Neutrophil (primary cell): ENCODE results near the gene CEACAM18.
A peak's percentile ranks its signal among the peaks of the same experiment; 100 is the strongest.
"Not testable (repeated sequence)": the region's sequence is repeated elsewhere in the genome, so short reads cannot be mapped to it uniquely, and the experiment has no call there.

Source experiments
- H3K27ac ChIP-seq: fragments of 200-600 bp; sonication (generic); 2 replicates; pipeline ENCODE4 v1.5.1; 2016; ENCODE audit warnings: mild to moderate bottlenecking, moderate library complexity
- H3K27me3 ChIP-seq: fragments of 200-600 bp; sonication (generic); 2 replicates; pipeline ENCODE4 v1.6.0; 2016; ENCODE audit warnings: mild to moderate bottlenecking
- H3K36me3 ChIP-seq: fragments of 200-600 bp; sonication (generic); 2 replicates; pipeline ENCODE4 v1.5.1; 2017
- H3K4me1 ChIP-seq, 2 experiments: fragments of 200-600 bp in 1 of 2; sonication (generic) in 1 of 2; 1 replicate in 1 of 2; 2 replicates in 1 of 2; pipeline versions ENCODE4 v1.5.1 to v1.6.1; 2013 to 2016; ENCODE audit warnings: low read depth in 1 of 2, low read length in 1 of 2, mild to moderate bottlenecking in 1 of 2, moderate library complexity in 1 of 2; ENCODE audit not compliant: control insufficient read depth in 1 of 2, insufficient read depth in 1 of 2
- H3K4me3 ChIP-seq, 2 experiments: fragments of 200-600 bp in 1 of 2; sonication (generic) in 1 of 2; 1 replicate in 1 of 2; 2 replicates in 1 of 2; pipeline ENCODE4 v1.5.1; 2013 to 2016; ENCODE audit warnings: low read depth in 1 of 2, low read length in 1 of 2, mild to moderate bottlenecking in 1 of 2, moderate library complexity in 1 of 2
- H3K9me3 ChIP-seq: fragments of 200-600 bp; sonication (generic); 2 replicates; pipeline ENCODE4 v1.5.1; 2016
- CTCF ChIP-seq: fragments of 200-600 bp; sonication (generic); IDR thresholded peaks from 2 replicates; pipeline ENCODE4 v1.5.1; 2016; ENCODE audit warnings: antibody characterized with exemption

CEACAM18 gene

GRCh38 chr19:51458899-51459505, 19.3 kb upstream of the CEACAM18 start:
- H3K27me3 ChIP-seq, result no peaks in the 10 kb centered on the region
- no peak overlapping the region for H3K27ac ChIP-seq
- H3K36me3 ChIP-seq, result no peaks in the 10 kb centered on the region
- no peaks in the 10 kb centered on the region for H3K9me3 ChIP-seq
- no peak overlapping the region for H3K4me3 ChIP-seq
- H3K4me1 ChIP-seq, result peaks cover 55 to 59% of the 10 kb centered on the region in 2 experiments
- no peak for TF ChIP-seq CTCF

DNA sequence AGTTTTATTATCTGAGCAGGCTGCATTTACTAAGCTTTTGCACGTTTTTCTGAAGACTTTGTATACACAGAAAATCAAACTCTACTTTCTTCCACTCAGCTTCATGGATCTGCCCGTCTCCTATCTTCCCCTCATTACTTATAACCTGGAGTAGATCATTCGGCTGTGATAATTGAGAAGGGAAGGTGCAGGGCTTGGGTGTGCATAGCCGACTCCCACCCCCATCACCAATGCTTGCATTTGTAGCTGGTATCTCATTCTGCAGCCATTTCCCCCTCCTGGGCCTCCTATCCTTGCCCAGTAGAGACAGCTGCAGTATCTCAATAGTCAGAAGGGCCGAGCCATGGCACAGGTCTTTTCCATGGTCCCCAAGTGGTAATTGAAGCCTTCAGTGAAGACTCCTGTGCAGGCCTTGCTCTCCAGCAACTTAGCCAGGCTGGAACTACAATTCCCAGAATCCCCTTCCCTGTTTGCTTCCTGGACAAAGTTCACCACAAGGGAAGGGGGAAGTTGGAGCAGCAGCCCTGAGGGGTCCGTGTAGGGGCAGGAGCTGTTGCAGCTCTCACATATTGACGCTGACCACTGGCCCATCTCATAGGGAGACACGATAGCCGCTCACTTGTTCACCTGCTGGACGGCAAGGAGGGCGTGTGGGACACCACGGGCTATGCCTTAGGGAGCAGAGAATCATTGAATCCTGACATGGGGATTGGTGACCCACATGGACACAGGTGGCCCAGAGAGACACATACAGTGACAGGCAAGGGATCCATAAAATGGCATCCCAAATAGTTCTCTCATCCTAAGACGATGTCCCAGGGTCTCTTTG, 18.0 kb upstream of the CEACAM18 start:
- H3K27me3 ChIP-seq, result no peaks in the 10 kb centered on the region
- no peaks in the 10 kb centered on the region for H3K9me3 ChIP-seq
- TF ChIP-seq CTCF, result no peak
- peak overlapping the region; percentile 80 for H3K27ac ChIP-seq
- peaks cover 59 to 63% of the 10 kb centered on the region in 2 experiments for H3K4me1 ChIP-seq
- peak overlapping the region; percentile 28 to 31 for H3K4me3 ChIP-seq
- H3K36me3 ChIP-seq, result no peaks in the 10 kb centered on the region

DNA sequence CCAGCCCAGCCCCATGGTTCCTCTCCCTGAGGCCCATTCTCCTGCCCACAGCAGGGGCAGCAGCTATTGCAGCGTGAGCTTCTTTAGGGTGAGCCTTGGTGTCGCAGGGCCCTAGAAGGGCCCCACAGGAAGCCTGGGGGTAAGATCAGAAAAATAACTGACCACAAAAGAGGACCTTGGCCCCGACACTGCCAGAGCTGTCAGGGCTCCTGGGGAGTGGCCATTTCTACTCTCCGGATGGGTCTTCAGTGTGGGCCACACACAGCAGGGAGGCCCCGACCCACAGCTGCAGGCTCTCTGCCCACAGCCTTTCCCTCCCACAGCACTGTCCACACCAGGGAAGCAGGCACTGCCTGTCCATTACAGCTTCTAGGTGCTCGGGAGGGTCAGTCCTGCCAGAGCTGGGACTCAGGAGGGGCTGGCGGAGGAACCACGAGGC, 16.6 kb upstream of the CEACAM18 start:
- Histone ChIP-seq H3K9me3 (no peaks in the 10 kb centered on the region), H3K4me1 (peaks cover 71 to 72% of the 10 kb centered on the region in 2 experiments), H3K36me3 (no peaks in the 10 kb centered on the region), H3K27me3 (no peaks in the 10 kb centered on the region), H3K4me3 (peak overlapping the region; percentile 23 to 28), H3K27ac (peak overlapping the region; percentile 80)
- TF ChIP-seq CTCF, result no peak

DNA sequence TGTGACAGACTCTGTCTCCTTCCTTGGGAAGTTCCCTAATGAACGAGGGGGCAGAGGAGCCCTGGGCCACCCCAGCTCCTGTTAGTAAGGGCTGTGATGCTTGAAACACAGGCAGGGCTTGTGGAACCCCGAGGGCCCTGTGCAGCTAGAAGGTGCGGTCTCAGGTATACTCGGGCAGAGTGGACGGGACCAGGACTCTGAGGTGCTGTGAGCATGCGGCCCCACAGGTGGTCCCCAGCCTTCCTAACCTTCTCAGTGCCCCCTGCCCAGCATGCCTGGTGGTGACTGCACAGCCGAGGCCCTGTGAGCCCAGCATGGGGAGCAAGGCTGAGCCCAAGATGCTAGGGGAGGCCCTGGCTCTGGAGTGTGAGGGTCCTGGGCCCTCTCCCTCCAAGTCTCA, 16.1 kb upstream of the CEACAM18 start:
- TF ChIP-seq CTCF, result no peak
- no peaks in the 10 kb centered on the region for H3K36me3 ChIP-seq
- peaks cover 76 to 78% of the 10 kb centered on the region in 2 experiments for H3K4me1 ChIP-seq
- peak overlapping the region; percentile 23 to 28 for H3K4me3 ChIP-seq
- H3K27ac ChIP-seq, result peak overlapping the region; percentile 80
- no peaks in the 10 kb centered on the region for H3K9me3 ChIP-seq
- no peaks in the 10 kb centered on the region for H3K27me3 ChIP-seq

DNA sequence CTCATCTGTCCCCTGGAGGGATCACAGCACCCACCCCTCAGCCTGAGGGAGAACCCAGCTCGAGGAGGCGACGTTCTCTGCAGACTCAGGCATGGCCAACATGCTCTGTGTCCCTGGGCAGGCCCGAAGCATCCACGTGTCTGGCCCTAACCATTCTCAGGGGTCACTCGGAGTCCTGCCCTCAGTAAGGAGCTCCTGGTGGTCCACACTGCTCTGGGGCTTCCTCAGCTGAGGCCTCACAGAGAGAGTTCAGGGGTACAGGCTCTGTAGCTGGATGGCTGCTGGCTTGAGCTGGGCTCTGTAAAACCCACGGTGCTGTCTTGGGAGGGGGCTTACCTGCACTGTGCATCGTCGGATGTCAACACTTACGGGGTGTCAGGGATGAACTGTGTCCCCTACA, 15.7 kb upstream of the CEACAM18 start:
- H3K9me3 ChIP-seq, result no peaks in the 10 kb centered on the region
- no peak for TF ChIP-seq CTCF
- peaks cover 77 to 81% of the 10 kb centered on the region in 2 experiments for H3K4me1 ChIP-seq
- peak overlapping the region in 1 of 2 experiments; percentile 28 for H3K4me3 ChIP-seq
- H3K27ac ChIP-seq, result peak overlapping the region; percentile 80
- H3K36me3 ChIP-seq, result no peaks in the 10 kb centered on the region
- H3K27me3 ChIP-seq, result no peaks in the 10 kb centered on the region

DNA sequence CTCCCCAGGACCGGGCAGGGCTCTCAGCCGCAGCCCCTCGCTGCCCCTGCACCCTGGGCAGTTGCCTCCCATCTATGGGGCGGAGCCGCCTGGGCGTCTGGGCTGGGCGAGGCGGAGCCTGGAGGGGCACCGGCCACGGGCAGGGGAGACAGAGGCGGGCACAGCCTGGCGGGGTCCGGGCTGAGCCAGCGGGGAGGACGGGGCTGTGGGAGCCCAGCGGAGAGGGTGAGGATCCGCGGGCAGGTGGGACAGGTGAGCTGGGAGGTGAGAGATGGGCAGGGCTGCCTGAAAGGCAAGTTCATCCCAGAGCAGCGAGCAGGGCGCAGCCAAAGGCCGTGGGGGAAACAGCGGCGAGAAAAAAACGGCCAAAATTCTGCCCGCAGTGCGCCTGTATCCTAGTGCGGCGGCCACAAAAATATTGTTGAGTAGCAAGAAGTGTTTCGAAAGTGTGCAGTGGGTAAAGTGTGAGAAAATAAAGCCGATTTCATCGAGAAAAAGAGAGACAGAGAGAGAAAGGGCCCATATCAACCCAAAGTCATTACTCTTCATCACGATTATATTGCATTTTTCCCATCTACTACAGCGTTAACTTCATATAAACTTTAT, 14.3 kb upstream of the CEACAM18 start:
- H3K27me3 ChIP-seq, H3K9me3 ChIP-seq, H3K36me3 ChIP-seq: not testable (repeated sequence)
- Histone ChIP-seq H3K4me1 (peaks cover 81 to 84% of the 10 kb centered on the region in 2 experiments), H3K4me3 (peak overlapping the region; percentile 23 to 25), H3K27ac (peak overlapping the region; percentile 50)
